Suprapubic skin (tissue), 4 donors: ENCODE data around the gene MGAT5.

Experiments
- EP300 ChIP-seq: sonication (generic); formaldehyde crosslinking; IDR thresholded peaks from one replicate; pipeline ENCODE4 v1.6.1; 2017; ENCODE audit warnings: antibody characterized with exemption
- POLR2A ChIP-seq, 2 donors: fragments of 450-650 bp; IDR thresholded peaks; one replicate each; pipeline ENCODE4 v1.6.1; 2017; ENCODE audit warnings: antibody characterized with exemption in 2 of 2, mild to moderate bottlenecking in 2 of 2, moderate library complexity in 2 of 2
- POLR2AphosphoS5 ChIP-seq, 3 donors: sonication (generic); formaldehyde crosslinking; IDR thresholded peaks; one replicate each; pipeline ENCODE4 v1.6.1; 2017; ENCODE audit warnings: antibody characterized with exemption in 3 of 3
- TF ChIP-seq, protein P1 (sequence below), 2 donors: fragments of 200-600 bp in 1 of 2; fragments of 450-650 bp in 1 of 2; sonication (generic) in 1 of 2; IDR thresholded peaks; one replicate each; pipeline ENCODE4 v1.5.1; 2016 to 2019; ENCODE audit warnings: antibody characterized with exemption in 2 of 2, mild to moderate bottlenecking in 1 of 2, moderate library complexity in 1 of 2

GRCh38 chr2:134206031-134206430, 47.8 kb upstream of the MGAT5 start:
- TF ChIP-seq, protein P1, sequence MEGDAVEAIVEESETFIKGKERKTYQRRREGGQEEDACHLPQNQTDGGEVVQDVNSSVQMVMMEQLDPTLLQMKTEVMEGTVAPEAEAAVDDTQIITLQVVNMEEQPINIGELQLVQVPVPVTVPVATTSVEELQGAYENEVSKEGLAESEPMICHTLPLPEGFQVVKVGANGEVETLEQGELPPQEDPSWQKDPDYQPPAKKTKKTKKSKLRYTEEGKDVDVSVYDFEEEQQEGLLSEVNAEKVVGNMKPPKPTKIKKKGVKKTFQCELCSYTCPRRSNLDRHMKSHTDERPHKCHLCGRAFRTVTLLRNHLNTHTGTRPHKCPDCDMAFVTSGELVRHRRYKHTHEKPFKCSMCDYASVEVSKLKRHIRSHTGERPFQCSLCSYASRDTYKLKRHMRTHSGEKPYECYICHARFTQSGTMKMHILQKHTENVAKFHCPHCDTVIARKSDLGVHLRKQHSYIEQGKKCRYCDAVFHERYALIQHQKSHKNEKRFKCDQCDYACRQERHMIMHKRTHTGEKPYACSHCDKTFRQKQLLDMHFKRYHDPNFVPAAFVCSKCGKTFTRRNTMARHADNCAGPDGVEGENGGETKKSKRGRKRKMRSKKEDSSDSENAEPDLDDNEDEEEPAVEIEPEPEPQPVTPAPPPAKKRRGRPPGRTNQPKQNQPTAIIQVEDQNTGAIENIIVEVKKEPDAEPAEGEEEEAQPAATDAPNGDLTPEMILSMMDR (IDR thresholded peaks at IDR 0.05): no peak
- TF ChIP-seq POLR2A (IDR thresholded peaks at IDR 0.05) (no peak), POLR2AphosphoS5 (IDR thresholded peaks at IDR 0.05) (no peak), EP300 (no peak)
